HFF-Myc (cell line): ENCODE data around the gene CCL15.
"Not testable (repeated sequence)": the region's sequence is repeated elsewhere in the genome, so short reads cannot be mapped to it uniquely, and the experiment has no call there.

Experiments used
- DNase-seq: peaks from one replicate; pipeline ENCODE4 v3.0.0-alpha.2; 2011; ENCODE audit warnings: low read depth; ENCODE audit errors: extremely low read depth
- H3K4me3 ChIP-seq: replicated peaks from 2 replicates; pipeline ENCODE4 v1.5.1; 2011; ENCODE audit warnings: low read depth, mild to moderate bottlenecking, control low read depth, low read length
- TF ChIP-seq, protein P1 (sequence below): IDR thresholded peaks from 2 replicates; pipeline ENCODE4 v1.5.1; 2012; ENCODE audit warnings: mild to moderate bottlenecking, low read depth, low read length, control low read depth; ENCODE audit errors: missing control alignments

CCL15 gene

DNA sequence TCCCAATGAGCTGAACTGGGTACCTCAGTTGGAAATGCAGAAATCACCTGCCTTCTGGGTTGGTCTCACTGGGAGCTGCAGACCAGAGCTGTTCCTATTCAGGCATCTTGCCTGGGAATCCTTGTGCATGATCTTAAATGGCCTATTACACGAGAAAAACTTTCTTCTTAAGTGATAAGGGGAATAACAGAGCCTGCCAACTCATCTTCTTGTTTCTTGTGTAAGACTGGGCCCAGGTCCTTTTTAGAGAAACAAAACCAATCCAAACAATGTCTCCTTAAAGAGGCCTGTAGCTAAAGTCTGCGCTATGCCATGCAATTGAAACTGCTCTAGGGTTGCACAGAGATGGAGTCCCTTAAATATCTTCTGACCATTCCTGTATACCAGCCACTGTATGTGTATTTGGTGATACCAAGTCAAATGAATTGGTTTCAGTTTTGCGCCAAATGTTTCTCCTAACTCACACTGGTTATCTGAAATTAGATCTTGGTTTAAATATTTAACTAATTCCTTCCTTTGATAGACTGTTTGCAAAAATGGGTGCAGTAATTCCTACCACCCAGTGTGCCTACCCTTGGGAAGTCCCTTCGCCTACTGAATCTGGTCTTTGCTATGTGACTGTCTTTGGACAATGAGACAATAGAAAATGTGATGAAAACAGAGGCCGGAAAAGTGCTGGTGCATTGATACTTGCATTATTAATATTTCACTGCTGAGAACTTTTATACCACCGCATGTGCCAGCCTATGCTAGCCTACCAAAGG is 22.9 kb upstream of the CCL15 start:
- H3K4me3 ChIP-seq: no peak overlapping the region
- no peak for DNase-seq
- TF ChIP-seq, protein P1, sequence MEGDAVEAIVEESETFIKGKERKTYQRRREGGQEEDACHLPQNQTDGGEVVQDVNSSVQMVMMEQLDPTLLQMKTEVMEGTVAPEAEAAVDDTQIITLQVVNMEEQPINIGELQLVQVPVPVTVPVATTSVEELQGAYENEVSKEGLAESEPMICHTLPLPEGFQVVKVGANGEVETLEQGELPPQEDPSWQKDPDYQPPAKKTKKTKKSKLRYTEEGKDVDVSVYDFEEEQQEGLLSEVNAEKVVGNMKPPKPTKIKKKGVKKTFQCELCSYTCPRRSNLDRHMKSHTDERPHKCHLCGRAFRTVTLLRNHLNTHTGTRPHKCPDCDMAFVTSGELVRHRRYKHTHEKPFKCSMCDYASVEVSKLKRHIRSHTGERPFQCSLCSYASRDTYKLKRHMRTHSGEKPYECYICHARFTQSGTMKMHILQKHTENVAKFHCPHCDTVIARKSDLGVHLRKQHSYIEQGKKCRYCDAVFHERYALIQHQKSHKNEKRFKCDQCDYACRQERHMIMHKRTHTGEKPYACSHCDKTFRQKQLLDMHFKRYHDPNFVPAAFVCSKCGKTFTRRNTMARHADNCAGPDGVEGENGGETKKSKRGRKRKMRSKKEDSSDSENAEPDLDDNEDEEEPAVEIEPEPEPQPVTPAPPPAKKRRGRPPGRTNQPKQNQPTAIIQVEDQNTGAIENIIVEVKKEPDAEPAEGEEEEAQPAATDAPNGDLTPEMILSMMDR: no peak

DNA sequence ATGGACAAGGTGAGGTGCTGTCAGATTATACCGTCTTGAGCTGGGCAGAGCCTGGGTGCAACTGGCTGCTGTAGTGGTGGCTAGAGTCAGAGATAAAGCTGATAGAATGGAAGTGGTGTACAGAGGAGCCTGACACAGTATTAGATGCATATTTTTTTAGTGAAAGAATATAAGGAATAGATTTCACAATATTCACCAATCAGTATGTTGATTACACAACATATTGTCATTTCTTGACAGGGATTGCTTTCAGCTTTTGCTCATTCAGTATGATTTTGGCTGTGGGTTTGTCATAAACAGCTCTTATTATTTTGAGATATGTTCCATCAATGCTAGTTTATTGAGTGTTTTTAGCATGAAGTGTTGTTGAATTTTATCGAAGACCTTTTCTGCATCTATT is 18.1 kb upstream of the CCL15 start:
- no peak overlapping the region for H3K4me3 ChIP-seq
- TF ChIP-seq, protein P1: no peak
- no peak for DNase-seq

DNA sequence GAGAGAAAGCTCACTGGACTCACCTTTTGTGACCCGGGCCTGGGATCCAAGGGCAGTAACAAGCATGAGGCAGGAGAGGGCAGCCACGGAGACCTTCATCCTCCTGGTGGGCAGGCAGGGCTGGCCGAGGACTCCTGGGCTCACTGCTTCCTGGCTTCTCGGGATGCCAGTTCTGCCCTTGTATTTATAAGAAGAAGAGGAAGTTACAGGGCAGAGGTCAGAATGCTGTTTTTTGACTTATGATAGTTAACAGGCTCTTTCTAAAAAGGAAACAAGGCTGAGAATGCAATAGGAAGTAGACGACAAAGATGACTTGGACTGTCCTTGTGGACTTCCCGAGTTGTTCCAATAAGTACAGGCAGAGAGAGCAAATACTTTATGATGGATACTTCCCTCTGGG is 16.4 kb upstream of the CCL15 start, which contains the start of gene CCL23:
CCL23 (minus strand) TSS at position 174 of the 400 bp plus-strand sequence; CDS start at position 99, 75 bp downstream.
- H3K4me3 ChIP-seq: no peak within 1 kb of the TSS
- no peak for DNase-seq
- TF ChIP-seq, protein P1: no peak

DNA sequence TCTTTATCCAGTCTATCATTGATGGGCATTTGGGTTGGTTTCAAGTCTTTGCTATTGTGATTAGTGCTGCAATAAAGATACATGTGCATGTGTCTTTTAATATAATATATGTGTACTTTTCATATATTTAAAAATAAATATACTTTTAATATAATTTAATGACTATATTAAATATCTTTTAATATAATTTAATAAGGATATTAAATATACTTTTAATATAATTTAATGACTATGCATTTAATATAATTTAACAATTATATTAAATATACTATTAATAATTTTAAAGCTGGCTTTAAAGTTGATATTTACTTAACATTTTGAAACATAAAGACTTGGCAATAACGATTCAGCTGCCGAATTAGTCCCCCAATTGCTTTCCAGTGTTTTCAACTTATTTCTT is 15.2 kb upstream of the CCL15 start:
- no peak overlapping the region for H3K4me3 ChIP-seq

DNA sequence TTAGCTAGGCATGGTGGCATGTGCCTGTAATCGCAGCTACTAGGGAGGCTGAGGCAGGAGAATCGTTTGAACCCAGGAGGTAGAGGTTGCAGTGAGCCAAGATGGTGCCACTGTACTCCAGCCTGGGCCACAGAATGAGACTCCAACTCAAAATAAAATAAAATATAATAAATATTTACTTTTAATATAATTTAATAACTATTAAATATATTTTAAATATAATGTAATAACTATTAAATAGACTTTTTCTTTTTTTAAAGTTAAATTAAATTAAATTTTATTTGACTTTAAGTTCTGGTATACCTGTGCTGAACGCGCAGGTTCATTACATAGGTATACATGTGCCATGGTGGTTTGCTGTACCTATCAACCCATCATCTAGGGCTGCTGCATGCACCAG is 14.5 kb upstream of the CCL15 start:
- DNase-seq, H3K4me3 ChIP-seq: not testable (repeated sequence)

More for the DNA sequence above, 15.2 kb upstream of the CCL15 start:
- no peak for DNase-seq
- TF ChIP-seq, protein P1: no peak

DNA sequence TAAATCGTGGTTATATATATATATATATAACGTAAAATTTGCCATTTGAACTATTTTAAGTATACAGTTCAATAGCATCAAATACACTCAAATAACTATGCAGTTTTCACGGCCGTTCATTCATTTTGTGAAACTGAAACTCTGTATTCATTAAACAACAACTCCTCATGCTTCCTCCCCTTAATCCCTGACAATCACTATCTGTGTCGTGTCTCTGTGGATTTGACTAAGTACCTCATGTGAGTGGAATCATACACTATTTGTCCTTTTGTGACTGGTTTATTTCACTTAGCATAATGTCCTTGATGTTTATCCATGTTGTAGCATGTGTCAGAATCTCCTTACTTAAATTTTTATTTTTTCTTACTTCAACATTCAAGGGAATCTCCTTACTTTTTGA is 13.6 kb upstream of the CCL15 start:
- no peak overlapping the region for H3K4me3 ChIP-seq
- TF ChIP-seq, protein P1: no peak
- DNase-seq: no peak

DNA sequence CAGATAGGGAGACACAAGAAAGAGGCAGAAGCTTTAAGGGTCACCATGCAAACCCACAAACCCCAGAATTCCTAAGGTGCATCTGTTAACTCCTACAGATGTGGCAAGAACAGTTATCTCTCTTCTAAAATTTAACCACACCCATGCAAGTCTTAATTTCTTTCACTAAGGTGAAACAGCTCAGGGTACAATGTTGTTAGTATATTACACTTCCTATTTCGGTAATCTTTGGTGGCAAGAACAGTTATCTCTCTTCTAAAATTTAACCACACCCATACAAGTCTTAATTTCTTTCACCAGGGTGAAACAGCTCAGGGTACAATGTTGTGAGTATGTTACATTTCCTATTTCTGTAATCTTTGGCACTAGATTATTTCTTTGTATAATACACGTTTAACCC is 9.8 kb upstream of the CCL15 start:
- no peak overlapping the region for H3K4me3 ChIP-seq
- DNase-seq: no peak
- TF ChIP-seq, protein P1: no peak
